Astrocyte of the spinal cord (primary cell): ENCODE measurements around the gene NREP.

Source experiments
- DNase-seq: peaks from one replicate; pipeline ENCODE4 v3.0.0; 2011; ENCODE audit warnings: low read depth, low spot score
- H3K4me3 ChIP-seq: 2 replicates; pipeline ENCODE4 v1.5.1; 2011; ENCODE audit warnings: low read depth, mild to moderate bottlenecking, low read length, moderate library complexity
- in situ Hi-C: cut with HindIII; loops from 2 replicates; pipeline ENCODE4 v1.10.0; 2017; ENCODE audit warnings: low sequenced_read_pairs
- TF ChIP-seq, protein P1 (sequence below): IDR thresholded peaks from 2 replicates; pipeline ENCODE4 v1.5.1; 2012; ENCODE audit warnings: low read depth, mild to moderate bottlenecking, low read length, inconsistent platforms

The NREP gene, protein sequence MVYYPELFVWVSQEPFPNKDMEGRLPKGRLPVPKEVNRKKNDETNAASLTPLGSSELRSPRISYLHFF

DNA sequence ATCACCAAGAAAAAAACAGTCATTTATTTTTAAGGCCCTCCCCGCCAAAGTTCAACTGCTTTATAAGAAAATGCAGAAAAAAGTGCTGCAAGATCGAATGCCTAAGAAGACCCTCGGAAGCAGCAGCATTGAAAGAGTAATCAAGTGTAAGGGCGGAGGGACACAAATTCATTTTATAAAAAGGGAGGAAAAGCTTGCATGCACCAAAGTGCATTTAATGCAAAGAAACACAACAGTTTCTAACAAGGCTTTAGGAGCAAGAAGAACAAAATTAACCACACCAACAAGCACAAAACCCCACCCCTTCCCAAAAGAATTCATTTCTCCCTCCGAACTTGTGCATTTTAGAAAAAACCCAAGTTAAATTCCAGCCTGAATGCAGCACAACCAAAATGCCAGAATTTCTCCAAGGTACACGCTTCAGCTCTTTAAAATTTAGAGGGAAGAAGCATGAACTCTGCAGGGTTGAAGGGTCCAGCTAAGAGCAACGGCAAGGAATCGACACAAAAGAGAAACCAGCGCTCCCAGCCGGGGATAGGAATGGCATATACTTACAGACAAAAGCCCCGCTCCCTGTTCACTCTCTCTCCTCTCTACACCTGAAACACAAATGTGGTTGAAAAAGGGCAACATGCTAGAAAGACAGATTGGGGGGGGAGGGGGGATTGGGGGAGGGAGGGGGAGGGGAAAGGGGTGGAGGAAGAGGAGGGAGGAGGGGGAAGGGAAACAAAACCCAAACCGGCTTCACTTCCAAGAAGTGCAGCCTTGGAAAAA, at the start of gene NREP:
TSS of gene NREP (minus strand) at position 614 of the 774 bp plus-strand sequence. CDS start 1,422 bp downstream, outside the sequence.
- TF ChIP-seq, protein P1, sequence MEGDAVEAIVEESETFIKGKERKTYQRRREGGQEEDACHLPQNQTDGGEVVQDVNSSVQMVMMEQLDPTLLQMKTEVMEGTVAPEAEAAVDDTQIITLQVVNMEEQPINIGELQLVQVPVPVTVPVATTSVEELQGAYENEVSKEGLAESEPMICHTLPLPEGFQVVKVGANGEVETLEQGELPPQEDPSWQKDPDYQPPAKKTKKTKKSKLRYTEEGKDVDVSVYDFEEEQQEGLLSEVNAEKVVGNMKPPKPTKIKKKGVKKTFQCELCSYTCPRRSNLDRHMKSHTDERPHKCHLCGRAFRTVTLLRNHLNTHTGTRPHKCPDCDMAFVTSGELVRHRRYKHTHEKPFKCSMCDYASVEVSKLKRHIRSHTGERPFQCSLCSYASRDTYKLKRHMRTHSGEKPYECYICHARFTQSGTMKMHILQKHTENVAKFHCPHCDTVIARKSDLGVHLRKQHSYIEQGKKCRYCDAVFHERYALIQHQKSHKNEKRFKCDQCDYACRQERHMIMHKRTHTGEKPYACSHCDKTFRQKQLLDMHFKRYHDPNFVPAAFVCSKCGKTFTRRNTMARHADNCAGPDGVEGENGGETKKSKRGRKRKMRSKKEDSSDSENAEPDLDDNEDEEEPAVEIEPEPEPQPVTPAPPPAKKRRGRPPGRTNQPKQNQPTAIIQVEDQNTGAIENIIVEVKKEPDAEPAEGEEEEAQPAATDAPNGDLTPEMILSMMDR: no peak
- no peak for DNase-seq
- peak within 1 kb of the TSS; percentile 93 for H3K4me3 ChIP-seq
- in situ Hi-C loops: no loop called here

DNA sequence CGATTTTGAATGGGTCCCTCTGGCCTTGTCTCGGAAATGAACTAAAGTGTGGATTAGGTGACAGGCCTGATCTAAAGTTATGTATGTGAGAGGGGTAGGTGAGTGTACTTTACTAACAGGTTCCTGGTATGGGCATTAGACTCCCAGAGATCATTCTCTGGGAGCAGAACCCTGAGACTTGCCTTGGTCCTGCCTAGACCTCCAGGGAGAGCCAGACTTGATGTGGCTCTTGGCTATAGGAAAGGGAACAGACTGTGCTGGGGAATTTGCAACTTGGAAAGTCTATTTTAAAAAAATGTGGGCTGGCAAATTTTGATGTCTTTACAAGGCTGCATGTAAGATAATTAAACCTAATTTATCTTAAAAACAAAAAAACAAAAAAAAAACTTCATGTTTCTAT, 49.8 kb upstream of the NREP start:
- TF ChIP-seq, protein P1: no peak
- no peak overlapping the region for H3K4me3 ChIP-seq
- no peak for DNase-seq
- in situ Hi-C loops: no loop called here

DNA sequence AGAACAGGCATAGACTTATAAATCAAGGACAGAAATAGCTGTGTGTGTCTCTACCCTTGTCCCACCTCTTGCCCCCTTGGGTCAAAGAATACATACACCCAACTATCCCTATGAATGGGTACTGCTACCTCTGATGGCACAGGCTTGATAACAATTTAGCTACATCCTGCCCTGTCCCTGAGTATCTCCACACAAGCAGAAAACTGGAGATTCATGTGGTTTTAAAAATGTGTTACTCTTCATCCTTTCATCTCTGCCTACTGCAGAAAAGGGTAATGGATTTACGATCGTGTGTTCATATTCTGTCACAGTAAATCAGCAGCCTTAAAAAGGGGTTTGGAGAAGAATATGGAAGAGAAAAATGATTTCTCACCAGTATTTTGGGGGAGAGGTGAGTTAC, 49.2 kb upstream of the NREP start:
- TF ChIP-seq, protein P1: no peak
- in situ Hi-C loops: no loop called here
- no peak overlapping the region for H3K4me3 ChIP-seq
- DNase-seq: no peak

DNA sequence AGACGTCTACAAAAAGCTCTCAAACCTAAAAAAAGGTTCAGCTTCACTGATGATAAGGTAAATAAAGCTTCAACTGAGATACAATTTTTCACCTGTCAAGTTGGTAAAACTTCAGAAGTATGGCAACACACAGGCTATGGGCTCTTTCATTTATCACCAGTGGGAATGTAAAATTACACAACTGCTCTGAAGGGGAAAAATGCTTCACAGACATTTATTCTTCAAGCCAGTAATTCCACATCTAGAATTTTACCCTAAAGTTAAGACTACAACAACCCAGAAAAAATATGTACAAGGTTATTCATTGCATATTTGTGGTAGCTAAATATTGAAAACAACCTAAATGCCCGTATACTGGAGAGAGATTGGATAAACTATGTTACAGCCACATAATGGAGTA, 48.1 kb upstream of the NREP start:
- TF ChIP-seq, protein P1: no peak

DNA sequence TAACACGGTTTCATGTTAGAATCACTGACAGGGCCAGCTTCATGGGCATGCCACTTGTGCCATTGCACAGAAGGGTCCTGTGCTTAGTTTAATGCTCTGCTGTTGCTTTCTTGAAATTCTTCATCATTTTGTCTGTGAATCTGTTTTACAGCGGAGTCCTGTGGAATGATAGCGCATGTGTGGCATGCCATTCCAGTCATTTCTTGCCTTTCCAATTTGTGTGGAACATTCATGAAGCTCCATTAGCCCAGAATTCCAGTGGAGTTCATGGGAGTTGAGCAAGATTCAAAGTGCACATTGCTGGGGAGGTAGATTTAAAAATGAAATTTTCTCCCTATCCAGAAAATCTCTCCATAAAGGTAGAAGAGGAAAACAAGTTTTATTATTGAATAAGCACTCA, 43.4 kb upstream of the NREP start:
- no peak overlapping the region for H3K4me3 ChIP-seq
- TF ChIP-seq, protein P1: no peak
- no peak for DNase-seq
- in situ Hi-C loops: no loop called here

More for the DNA sequence above, 48.1 kb upstream of the NREP start:
- no peak for DNase-seq
- in situ Hi-C loops: no loop called here
- H3K4me3 ChIP-seq: no peak overlapping the region

DNA sequence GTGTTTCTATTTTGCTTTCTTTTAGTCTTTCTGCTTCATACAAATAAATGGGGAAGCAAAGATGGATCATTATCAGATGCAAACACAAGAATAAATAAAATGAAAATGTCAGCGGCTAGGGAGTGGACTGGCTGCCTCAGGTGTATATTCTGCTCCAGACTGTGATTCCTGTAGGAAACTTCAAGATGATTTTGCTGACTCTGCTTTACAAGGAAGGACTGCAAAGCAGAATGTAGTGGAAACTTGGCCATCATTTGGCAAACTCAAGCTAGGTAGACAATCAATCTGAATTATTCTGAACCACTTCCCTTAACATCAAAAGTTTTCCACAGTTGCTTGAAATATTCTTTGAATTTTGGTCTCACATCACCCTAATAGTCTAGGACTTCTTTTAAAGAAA, 38.1 kb upstream of the NREP start:
- in situ Hi-C loops: no loop called here
- TF ChIP-seq, protein P1: no peak
- H3K4me3 ChIP-seq: no peak overlapping the region
- DNase-seq: no peak
